HCT116 (cell line): ENCODE measurements around the gene IGSF5.

Source experiments
- CTCF ChIP-seq, 3 experiments: fragments of 200-600 bp in 1 of 3; sonication (generic) in 1 of 3; IDR thresholded peaks in 2 of 3; conservative IDR thresholded peaks in 1 of 3; 2 replicates each; pipeline ENCODE4 v1.5.1; 2012 to 2017; ENCODE audit warnings: low read depth in 2 of 3, low read length in 2 of 3, antibody characterized with exemption in 1 of 3, borderline replicate concordance in 1 of 3, control low read depth in 1 of 3, mild to moderate bottlenecking in 1 of 3, mixed read lengths in 1 of 3, mixed run types in 1 of 3, moderate library complexity in 1 of 3; ENCODE audit not compliant: insufficient read depth in 1 of 3
- POLR2A ChIP-seq: IDR thresholded peaks from 2 replicates; pipeline ENCODE4 v1.7.0; 2011; ENCODE audit warnings: borderline replicate concordance; ENCODE audit not compliant: insufficient read depth, insufficient read length; ENCODE audit errors: extremely low read depth
- POLR2AphosphoS5 ChIP-seq: IDR thresholded peaks from 2 replicates; pipeline ENCODE4 v1.6.1; 2011; ENCODE audit warnings: mild to moderate bottlenecking, low read depth, low read length, moderate library complexity

- TF ChIP-seq POLR2A = no peak
- TF ChIP-seq CTCF (IDR thresholded peaks at IDR 0.05 in 2 of 3, conservative IDR thresholded peaks at IDR 0.05 in 1 of 3; ENCODE audit: borderline replicate concordance in 1 of 3, insufficient read depth in 1 of 3, low read depth in 2 of 3, low read length in 2 of 3) = no peak
- TF ChIP-seq POLR2AphosphoS5 = no peak
Observed at GRCh38 chr21:39727401-39728120, 17.4 kb upstream of the IGSF5 start.
